ENCODE data around the gene MGAT5.

Gene MGAT5

DNA sequence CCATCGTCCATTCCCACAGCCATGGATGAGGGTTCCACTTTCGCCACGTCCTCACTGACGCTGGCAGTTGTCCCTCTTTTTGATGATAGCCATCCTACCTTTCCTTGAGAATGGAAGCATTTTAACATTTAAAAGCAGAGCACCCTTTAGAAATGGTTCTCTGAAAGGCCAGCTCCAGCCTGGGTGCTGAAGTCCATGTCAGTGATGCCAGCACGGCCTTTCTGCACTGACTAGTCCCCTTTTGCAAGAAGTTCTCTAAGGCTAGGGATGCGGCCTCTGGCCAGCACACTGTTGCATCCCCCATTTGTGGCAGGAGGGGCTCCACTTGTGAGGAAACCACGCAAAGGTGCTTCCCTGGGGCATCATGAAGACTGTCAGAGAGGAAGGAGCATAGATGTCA is 203.5 kb downstream of the MGAT5 start:
- ChIA-PET CTCF (no interaction called here), POLR2A (no interaction called here)
- no peak overlapping the region for H3K4me3 ChIP-seq (ENCODE audit: low read depth, low read length)
- H3K4me1 ChIP-seq (ENCODE audit: control insufficient read depth, insufficient read depth, low read length): no peaks in the 10 kb centered on the region
- no peaks in the 10 kb centered on the region for H3K9me3 ChIP-seq (ENCODE audit: control insufficient read depth, insufficient read depth, low read depth, low read length)
- peaks cover 0 to 26% of the 10 kb centered on the region in 2 experiments; a peak in 1 of 3 replicates for H3K36me3 ChIP-seq (ENCODE audit: control insufficient read depth in 2 of 2, insufficient read depth in 1 of 2, low read length in 2 of 2)
- TF ChIP-seq ZBTB20 (tag by site-specific recombination; IDR thresholded peaks at IDR 0.05) (no peak), ZXDB (tag by site-specific recombination; IDR thresholded peaks at IDR 0.05) (no peak), ZNF416 (tag by site-specific recombination; IDR thresholded peaks at IDR 0.05) (no peak), ZNF629 (tag by site-specific recombination; IDR thresholded peaks at IDR 0.05) (no peak), ZNF830 (tag by site-specific recombination; IDR thresholded peaks at IDR 0.05; ENCODE audit: low read depth) (no peak), ZNF266 (tag by site-specific recombination; IDR thresholded peaks at IDR 0.05; ENCODE audit: low read depth) (no peak), ZBTB11 (tag by site-specific recombination; conservative IDR thresholded peaks at IDR 0.05; ENCODE audit: low read depth) (no peak), ZNF530 (tag by site-specific recombination; IDR thresholded peaks at IDR 0.05; ENCODE audit: low read depth) (no peak), SALL2 (tag by site-specific recombination; IDR thresholded peaks at IDR 0.05; ENCODE audit: borderline replicate concordance) (no peak), ZNF76 (tag by site-specific recombination; IDR thresholded peaks at IDR 0.05; ENCODE audit: borderline replicate concordance, low read depth) (no peak), GLI4 (tag by site-specific recombination; IDR thresholded peaks at IDR 0.05) (no peak), YY2 (tag by site-specific recombination; IDR thresholded peaks at IDR 0.05) (no peak)
- TF ChIP-seq, protein P1, sequence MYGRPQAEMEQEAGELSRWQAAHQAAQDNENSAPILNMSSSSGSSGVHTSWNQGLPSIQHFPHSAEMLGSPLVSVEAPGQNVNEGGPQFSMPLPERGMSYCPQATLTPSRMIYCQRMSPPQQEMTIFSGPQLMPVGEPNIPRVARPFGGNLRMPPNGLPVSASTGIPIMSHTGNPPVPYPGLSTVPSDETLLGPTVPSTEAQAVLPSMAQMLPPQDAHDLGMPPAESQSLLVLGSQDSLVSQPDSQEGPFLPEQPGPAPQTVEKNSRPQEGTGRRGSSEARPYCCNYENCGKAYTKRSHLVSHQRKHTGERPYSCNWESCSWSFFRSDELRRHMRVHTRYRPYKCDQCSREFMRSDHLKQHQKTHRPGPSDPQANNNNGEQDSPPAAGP (tag by site-specific recombination; IDR thresholded peaks at IDR 0.05): no peak
- TF ChIP-seq, protein P2, sequence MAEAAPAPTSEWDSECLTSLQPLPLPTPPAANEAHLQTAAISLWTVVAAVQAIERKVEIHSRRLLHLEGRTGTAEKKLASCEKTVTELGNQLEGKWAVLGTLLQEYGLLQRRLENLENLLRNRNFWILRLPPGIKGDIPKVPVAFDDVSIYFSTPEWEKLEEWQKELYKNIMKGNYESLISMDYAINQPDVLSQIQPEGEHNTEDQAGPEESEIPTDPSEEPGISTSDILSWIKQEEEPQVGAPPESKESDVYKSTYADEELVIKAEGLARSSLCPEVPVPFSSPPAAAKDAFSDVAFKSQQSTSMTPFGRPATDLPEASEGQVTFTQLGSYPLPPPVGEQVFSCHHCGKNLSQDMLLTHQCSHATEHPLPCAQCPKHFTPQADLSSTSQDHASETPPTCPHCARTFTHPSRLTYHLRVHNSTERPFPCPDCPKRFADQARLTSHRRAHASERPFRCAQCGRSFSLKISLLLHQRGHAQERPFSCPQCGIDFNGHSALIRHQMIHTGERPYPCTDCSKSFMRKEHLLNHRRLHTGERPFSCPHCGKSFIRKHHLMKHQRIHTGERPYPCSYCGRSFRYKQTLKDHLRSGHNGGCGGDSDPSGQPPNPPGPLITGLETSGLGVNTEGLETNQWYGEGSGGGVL (tag by site-specific recombination; IDR thresholded peaks at IDR 0.05): no peak
- H3K27ac ChIP-seq (ENCODE audit: extremely low read depth, low read depth, low read length): no peak overlapping the region

GRCh38 chr2:134457765-134458472 is 204.0 kb downstream of the MGAT5 start:
- no peak overlapping the region for H3K4me3 ChIP-seq (ENCODE audit: low read depth, low read length)
- no peaks in the 10 kb centered on the region for H3K9me3 ChIP-seq (ENCODE audit: control insufficient read depth, insufficient read depth, low read depth, low read length)
- ChIA-PET POLR2A (no interaction called here), CTCF (no interaction called here)
- no peaks in the 10 kb centered on the region for H3K4me1 ChIP-seq (ENCODE audit: control insufficient read depth, insufficient read depth, low read length)
- peaks cover 0 to 25% of the 10 kb centered on the region in 2 experiments; a peak in 1 of 3 replicates for H3K36me3 ChIP-seq (ENCODE audit: control insufficient read depth in 2 of 2, insufficient read depth in 1 of 2, low read length in 2 of 2)
- H3K27ac ChIP-seq (ENCODE audit: extremely low read depth, low read depth, low read length): no peak overlapping the region
- TF ChIP-seq ZNF423 (tag by site-specific recombination; IDR thresholded peaks at IDR 0.05) (no peak), ZBTB44 (tag by site-specific recombination; IDR thresholded peaks at IDR 0.05) (no peak), ZNF19 (tag by site-specific recombination; IDR thresholded peaks at IDR 0.05; ENCODE audit: low read depth) (no peak), ZNF138 (tag by site-specific recombination; IDR thresholded peaks at IDR 0.05; ENCODE audit: borderline replicate concordance) (no peak), AEBP2 (tag by site-specific recombination; IDR thresholded peaks at IDR 0.05; ENCODE audit: borderline replicate concordance) (no peak), SP3 (tag by site-specific recombination; IDR thresholded peaks at IDR 0.05) (no peak), GLIS2 (tag by site-specific recombination; IDR thresholded peaks at IDR 0.05) (no peak), ZNF488 (tag by site-specific recombination; IDR thresholded peaks at IDR 0.05) (no peak), ZNF426 (tag by site-specific recombination; IDR thresholded peaks at IDR 0.05) (no peak)
- TF ChIP-seq, protein P1 (tag by site-specific recombination; IDR thresholded peaks at IDR 0.05): no peak
